ENCODE data around the gene CADM1. TPM values are rescaled to one million over a fixed set of nuclear protein-coding genes. Genes with fewer than 3 reads are reported as not detected.

CADM1 gene
- total and polyA plus RNA-seq, 10 of the 15 experiments (the other 5 are each of a cell fraction or from before 2014, with no cell fraction given) = 0.03 to 0.48 (median 0.15) TPM; not detected in 3

- ATAC-seq = no peak
- Histone ChIP-seq H3K27ac (ENCODE audit: control insufficient read depth, insufficient read depth) (no peak overlapping the region), H3K4me2 (ENCODE audit: control insufficient read depth, insufficient read depth) (no peak overlapping the region), H3K79me2 (ENCODE audit: control insufficient read depth, insufficient read depth, low read length) (no peaks in the 10 kb centered on the region), H3K9me3 (replicated peaks; ENCODE audit: control insufficient read depth, insufficient read depth, low read length) (no peaks in the 10 kb centered on the region), H3K27me3 (replicated peaks in 1 of 2; ENCODE audit: control insufficient read depth in 2 of 2, insufficient read depth in 2 of 2, low read length in 1 of 2) (peaks cover 0 to 7% of the 10 kb centered on the region in 2 experiments; a peak in 3 of 4 replicates), H3K36me3 (ENCODE audit: control insufficient read depth in 2 of 2, insufficient read depth in 2 of 2, low read length in 1 of 2) (no peaks in the 10 kb centered on the region), H4K20me1 (ENCODE audit: control insufficient read depth, insufficient read depth) (no peaks in the 10 kb centered on the region), H3K4me1 (ENCODE audit: control insufficient read depth, insufficient read depth, low read length) (no peaks in the 10 kb centered on the region), H2AFZ (ENCODE audit: control insufficient read depth, low read depth, low read length) (no peak overlapping the region), H3K9ac (ENCODE audit: control insufficient read depth, insufficient read depth, low read length) (no peak overlapping the region), H3K4me3 (no peak overlapping the region)
- FAIRE-seq = no peak
- in situ Hi-C loops (cut with MboI) = no loop called here
- POLR2A ChIA-PET = no interaction called here
- BruUV-seq (replicated peaks) = no TSS peak
- no peak for DNase-seq (ENCODE audit: low read depth, low spot score)
- no peak for TF ChIP-seq NFYB (IDR thresholded peaks at IDR 0.05; ENCODE audit: insufficient read depth, low read depth, low read length)
- no peak for TF ChIP-seq REST (IDR thresholded peaks at IDR 0.05; ENCODE audit: low read depth, low read length)
- no peak for TF ChIP-seq POLR2AphosphoS2 (IDR thresholded peaks at IDR 0.05; ENCODE audit: low read depth, low read length)
- CTCF ChIA-PET = no interaction called here
- 65% methylated on average over 4 of the region's 4 CpGs for WGBS (ENCODE audit: insufficient coverage, insufficient replicate concordance, low lambda C conversion rate, missing lambda C conversion rate)
- RAD21 ChIA-PET (ENCODE audit: unreplicated experiment) = no interaction called here
- intact Hi-C loops (cut with micrococcal nuclease; ENCODE audit: unreplicated experiment) = no loop called here
- SMC1A ChIA-PET (ENCODE audit: uncharacterized antibody, unreplicated experiment) = no interaction called here
These were observed 206.9 kb downstream of the CADM1 start for GRCh38 chr11:115297330-115297729.

GRCh38 chr11:115291325-115291724, 212.9 kb downstream of the CADM1 start:
- ATAC-seq (no peak), FAIRE-seq (no peak), DNase-seq (ENCODE audit: low read depth, low spot score) (no peak)
- H3K9me3 ChIP-seq (replicated peaks; ENCODE audit: control insufficient read depth, insufficient read depth, low read length) = no peaks in the 10 kb centered on the region
- no peaks in the 10 kb centered on the region for H3K36me3 ChIP-seq (ENCODE audit: control insufficient read depth in 2 of 2, insufficient read depth in 2 of 2, low read length in 1 of 2)
- intact Hi-C loops (cut with micrococcal nuclease; ENCODE audit: unreplicated experiment) = no loop called here
- H3K4me3 ChIP-seq = no peak overlapping the region
- no peak overlapping the region for H3K27ac ChIP-seq (ENCODE audit: control insufficient read depth, insufficient read depth)
- ChIA-PET SMC1A (ENCODE audit: uncharacterized antibody, unreplicated experiment) (no interaction called here), RAD21 (ENCODE audit: unreplicated experiment) (no interaction called here), POLR2A (no interaction called here), CTCF (no interaction called here)
- no TSS peak for BruUV-seq (replicated peaks)
- H3K9ac ChIP-seq (ENCODE audit: control insufficient read depth, insufficient read depth, low read length) = no peak overlapping the region
- no peaks in the 10 kb centered on the region for H3K79me2 ChIP-seq (ENCODE audit: control insufficient read depth, insufficient read depth, low read length)
- H3K27me3 ChIP-seq (replicated peaks in 1 of 2; ENCODE audit: control insufficient read depth in 2 of 2, insufficient read depth in 2 of 2, low read length in 1 of 2) = peaks cover 0 to 2% of the 10 kb centered on the region in 2 experiments; a peak in 2 of 4 replicates
- no peak overlapping the region for H2AFZ ChIP-seq (ENCODE audit: control insufficient read depth, low read depth, low read length)
- no peaks in the 10 kb centered on the region for H3K4me1 ChIP-seq (ENCODE audit: control insufficient read depth, insufficient read depth, low read length)
- WGBS (ENCODE audit: insufficient coverage, insufficient replicate concordance, low lambda C conversion rate, missing lambda C conversion rate) = 76% methylated on average over 3 of the region's 3 CpGs
- no peak overlapping the region for H3K4me2 ChIP-seq (ENCODE audit: control insufficient read depth, insufficient read depth)
- H4K20me1 ChIP-seq (ENCODE audit: control insufficient read depth, insufficient read depth) = no peaks in the 10 kb centered on the region
- TF ChIP-seq RAD51 (IDR thresholded peaks at IDR 0.05) = no peak
- no peak for TF ChIP-seq ATF7 (IDR thresholded peaks at IDR 0.05; ENCODE audit: low read depth)
- no peak for TF ChIP-seq RBBP5 (conservative IDR thresholded peaks at IDR 0.05)
- no peak for TF ChIP-seq IKZF2 (IDR thresholded peaks at IDR 0.05)
- TF ChIP-seq ASH2L (IDR thresholded peaks at IDR 0.05; ENCODE audit: borderline replicate concordance, low read depth) = no peak
- in situ Hi-C loops (cut with MboI) = no loop called here
